ENCODE data around the gene SYNGR4.
A peak's percentile ranks its signal among the peaks of the same experiment; 100 is the strongest.
"Not testable (repeated sequence)": the region's sequence is repeated elsewhere in the genome, so short reads cannot be mapped to it uniquely, and the experiment has no call there.

SYNGR4 gene

GRCh38 chr19:48363810-48364597 lies at the start of gene SYNGR4, which contains the start of gene TMEM143:
SYNGR4 (plus strand) TSS chr19:48364367; CDS start chr19:48365843, 1,476 bp downstream.
TMEM143 (minus strand) TSS chr19:48363940; CDS start chr19:48363920, 20 bp downstream.
- DNase-seq: peak; percentile 74

DNA sequence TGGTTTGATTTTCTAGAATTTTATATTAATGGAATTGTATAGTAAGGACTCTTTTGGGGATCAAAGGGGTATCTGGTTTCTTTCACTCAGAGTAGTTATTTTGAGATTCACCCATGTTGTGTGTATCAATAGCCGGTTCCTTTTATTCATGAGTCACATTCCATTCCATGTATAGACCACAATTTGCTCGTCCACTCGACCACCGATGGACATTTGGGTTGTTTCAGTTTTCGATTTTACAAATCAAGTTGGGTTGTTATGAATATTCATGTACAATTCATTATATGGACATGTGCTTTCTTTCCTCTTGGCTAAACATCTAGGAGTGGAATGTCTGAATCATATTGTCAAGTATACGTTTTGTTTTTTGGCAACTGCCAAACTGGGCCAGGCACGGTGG lies 48.5 kb upstream of the SYNGR4 start:
- no peak for DNase-seq

DNA sequence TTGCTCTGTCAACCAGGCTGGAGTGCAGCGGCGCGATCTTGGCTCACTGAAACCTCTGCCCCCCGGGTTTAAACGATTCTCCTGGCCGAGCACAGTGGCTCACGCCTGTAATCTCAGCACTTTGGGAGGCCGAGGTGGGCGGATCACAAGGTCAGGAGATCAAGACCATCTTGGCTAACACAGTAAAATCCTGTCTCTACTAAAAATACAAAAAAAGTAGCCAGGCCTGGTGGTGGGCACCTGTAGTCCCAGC lies 46.5 kb upstream of the SYNGR4 start:
- DNase-seq: not testable (repeated sequence)

DNA sequence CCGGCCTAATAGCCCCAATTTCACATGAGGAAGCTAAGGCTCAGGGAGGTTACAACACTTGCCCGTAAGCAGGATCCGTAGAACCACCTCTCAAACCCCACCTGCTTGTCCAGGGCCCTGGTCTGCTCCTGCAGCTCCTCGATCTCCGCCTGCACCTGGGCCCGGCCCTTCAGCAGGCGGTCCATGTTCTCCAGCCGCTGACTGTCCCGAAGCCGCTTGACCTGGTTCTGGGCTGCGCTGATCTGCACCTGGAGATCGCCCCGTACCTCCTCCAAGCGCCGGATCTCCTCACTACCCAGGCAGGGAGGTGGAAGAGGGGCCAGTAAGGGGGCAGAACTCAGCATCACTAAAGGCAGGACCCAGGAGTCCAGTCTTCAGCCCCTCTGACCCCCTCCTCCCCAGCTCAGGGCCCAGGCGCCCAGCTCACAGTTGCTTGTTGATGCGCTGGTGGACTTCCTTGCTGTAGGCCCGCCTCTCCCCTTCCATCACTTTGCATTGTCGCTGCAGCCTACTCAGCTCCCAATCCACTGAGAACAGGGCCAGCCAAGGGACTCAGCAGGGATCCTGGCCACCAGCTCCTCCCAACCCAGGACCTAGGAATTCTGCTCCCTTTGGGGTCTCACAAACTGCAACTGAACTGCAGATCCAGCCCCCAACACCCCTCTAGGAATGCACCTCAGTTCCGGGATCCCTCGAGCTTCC lies 45.7 kb upstream of the SYNGR4 start:
- DNase-seq: no peak

DNA sequence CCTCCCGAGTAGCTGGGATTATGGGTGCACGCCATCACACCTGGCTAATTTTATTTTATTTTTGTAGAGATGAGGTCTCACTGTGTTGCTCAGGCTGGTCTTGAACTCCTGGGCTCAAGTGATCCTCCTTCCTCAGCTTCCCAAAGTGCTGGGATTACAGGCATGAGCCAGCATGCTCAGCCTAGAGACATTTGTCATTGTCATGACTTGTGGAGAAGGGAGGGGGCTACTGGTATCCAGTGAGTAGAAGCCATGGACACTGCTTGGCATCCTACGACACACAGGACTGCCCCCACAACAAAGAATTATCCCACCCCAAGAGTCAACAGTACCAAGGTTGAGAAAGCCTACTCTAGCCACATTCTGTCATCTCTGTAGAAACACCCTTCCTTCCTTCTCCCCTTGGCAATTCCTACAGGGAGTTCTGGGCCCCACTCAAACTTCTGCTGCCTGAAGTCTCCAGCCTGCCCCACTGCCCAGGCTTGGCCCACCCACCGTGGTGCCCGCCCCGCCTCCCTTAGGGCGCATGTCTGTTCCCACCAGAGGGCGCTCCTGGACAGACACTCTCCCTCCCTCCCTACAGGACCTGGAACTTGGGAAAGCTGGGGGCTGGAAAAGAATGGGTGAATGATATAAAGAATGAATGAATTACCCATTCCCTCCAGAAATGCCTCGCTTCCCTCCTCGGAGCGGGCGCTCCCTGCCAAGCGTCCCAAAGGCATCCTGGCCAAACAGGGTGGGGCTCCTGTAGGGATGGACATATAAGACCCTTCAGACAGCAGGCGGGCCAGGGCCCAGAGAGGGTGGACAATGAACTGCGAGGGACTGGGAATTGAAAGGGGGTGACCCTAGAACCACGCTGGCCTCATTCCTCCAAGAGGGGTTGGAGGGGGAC lies 44.3 kb upstream of the SYNGR4 start:
- no peak for DNase-seq

GRCh38 chr19:48321372-48321621 lies 42.9 kb upstream of the SYNGR4 start:
- no peak for DNase-seq

GRCh38 chr19:48321622-48322591 lies 42.3 kb upstream of the SYNGR4 start:
- no peak for DNase-seq

- DNase-seq: no peak
Measured at GRCh38 chr19:48325265-48325910, 38.8 kb upstream of the SYNGR4 start, which contains the start of gene EMP3. EMP3 (plus strand) TSS chr19:48325552; CDS start chr19:48326845, 1,293 bp downstream.

- DNase-seq: no peak
Measured at GRCh38 chr19:48329167-48329891, 34.8 kb upstream of the SYNGR4 start.

DNA sequence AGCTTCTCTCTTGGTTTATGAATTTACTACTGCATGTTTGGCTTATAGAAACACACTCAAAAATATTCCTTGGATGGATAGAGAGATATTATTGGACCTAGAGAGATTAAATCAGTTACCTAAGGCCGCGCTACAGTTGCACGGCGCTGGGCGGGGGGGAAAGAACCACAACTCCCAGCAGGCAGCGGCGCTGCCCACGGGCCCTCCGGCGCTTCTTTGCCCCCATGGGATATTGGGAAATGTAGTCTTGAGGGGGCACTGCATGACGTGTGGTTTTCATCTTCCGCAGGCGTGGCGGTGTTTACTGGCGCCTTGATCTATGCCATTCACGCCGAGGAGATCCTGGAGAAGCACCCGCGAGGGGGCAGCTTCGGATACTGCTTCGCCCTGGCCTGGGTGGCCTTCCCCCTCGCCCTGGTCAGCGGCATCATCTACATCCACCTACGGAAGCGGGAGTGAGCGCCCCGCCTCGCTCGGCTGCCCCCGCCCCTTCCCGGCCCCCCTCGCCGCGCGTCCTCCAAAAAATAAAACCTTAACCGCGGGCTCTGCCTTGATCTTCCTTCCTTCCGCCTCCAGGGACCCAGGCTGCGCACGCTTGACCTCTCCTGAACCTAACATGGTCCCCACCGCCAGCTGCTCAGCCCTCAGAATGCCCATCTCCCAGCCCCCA lies 34.0 kb upstream of the SYNGR4 start:
- DNase-seq: no peak

- DNase-seq: no peak
Measured at GRCh38 chr19:48332351-48332661, 31.9 kb upstream of the SYNGR4 start.

DNA sequence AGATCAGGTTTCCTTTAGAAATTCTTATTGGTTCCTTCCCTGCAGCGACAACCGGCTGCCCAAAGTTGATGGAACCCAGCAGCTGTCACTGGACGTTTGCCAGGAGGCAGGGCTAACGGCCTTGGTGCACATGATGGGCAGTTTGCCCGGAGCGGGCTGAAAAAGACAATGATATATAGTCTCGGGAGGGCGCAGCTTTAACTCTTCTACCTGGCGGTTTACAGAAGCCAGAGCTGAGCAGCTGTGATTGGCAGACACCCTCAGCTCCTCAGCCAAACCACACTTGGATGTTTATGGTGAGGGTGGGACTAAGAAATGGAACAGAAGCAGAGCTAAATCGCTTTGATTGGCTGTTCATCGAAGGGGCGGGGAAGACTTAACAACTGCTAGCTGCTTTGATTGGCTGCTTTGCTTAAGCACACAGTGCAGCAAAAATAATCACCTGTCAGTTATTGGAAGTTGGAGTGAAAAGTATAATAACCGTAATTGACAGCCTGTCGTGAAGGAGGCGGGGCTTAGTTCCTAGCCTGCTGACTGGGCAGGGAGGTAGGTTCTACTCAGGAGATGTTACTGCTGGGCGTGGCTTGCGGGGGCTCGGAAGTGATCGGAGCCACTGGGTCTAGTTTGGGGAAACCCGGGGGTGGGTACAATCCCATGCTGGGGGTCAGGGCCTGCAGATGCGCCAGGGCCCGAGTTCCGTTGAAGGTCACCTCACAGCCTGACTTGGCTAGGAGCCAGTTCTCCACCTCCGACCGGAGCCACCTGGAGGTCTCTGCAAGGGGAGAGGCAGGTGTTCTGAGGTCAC lies 31.3 kb upstream of the SYNGR4 start:
- no peak for DNase-seq

- DNase-seq: no peak
Measured at GRCh38 chr19:48333467-48334384, 30.4 kb upstream of the SYNGR4 start.

GRCh38 chr19:48338253-48338755 lies 25.9 kb upstream of the SYNGR4 start:
- DNase-seq: no peak

- DNase-seq: no peak
Measured at GRCh38 chr19:48338802-48339503, 25.2 kb upstream of the SYNGR4 start.

DNA sequence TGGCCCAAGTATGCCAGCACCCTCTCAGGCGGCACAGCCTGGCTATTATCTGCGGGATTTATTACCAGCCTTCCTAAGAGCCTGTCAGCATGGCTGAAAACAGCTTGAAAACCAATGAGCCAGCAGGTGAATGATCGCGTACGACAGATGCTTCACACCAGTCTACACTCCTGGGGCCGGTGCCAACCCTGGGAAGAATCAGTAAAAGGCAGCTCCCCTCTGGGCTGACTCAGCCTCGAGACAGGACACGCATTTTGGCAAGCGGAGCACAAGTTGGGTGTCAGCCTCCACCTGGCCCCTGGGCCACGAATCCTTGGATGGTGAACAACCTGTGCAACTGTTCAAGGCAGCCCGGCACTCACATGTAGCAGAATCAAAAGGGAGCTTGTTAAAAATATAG lies 23.2 kb upstream of the SYNGR4 start:
- DNase-seq: no peak

GRCh38 chr19:48341515-48342413 lies 22.4 kb upstream of the SYNGR4 start:
- no peak for DNase-seq
